ENCODE measurements around the gene LMOD2.

- no peak for TF ChIP-seq CTCF (IDR thresholded peaks at IDR 0.05; ENCODE audit: low read length)
- no peak for TF ChIP-seq EZH2 (IDR thresholded peaks at IDR 0.05; ENCODE audit: borderline replicate concordance, low read length)
Observed at GRCh38 chr7:123627851-123628250, 27.8 kb upstream of the LMOD2 start.

Measured in OCI-LY1 (cell line).